SU-DHL-6 (cell line): Measurements from ENCODE around the gene KRT80.

Experiments
- H2AFZ ChIP-seq: fragments of 200-600 bp; sonication (generic); 2 replicates; pipeline ENCODE4 v1.6.1; 2014; ENCODE audit warnings: low read depth, mild to moderate bottlenecking, moderate library complexity, mixed read lengths, antibody characterized with exemption, low read length; ENCODE audit not compliant: severe bottlenecking
- H3F3A ChIP-seq: fragments of 200-600 bp; shearing (Covaris generic); 2 replicates; pipeline ENCODE4 v1.6.0; 2016; ENCODE audit warnings: antibody characterized with exemption, mild to moderate bottlenecking; ENCODE audit not compliant: insufficient read depth
- H3K27ac ChIP-seq: fragments of 200-600 bp; sonication (generic); 2 replicates; pipeline ENCODE4 v1.5.1; 2016; ENCODE audit warnings: low read depth, mild to moderate bottlenecking, low read length, moderate library complexity, mixed read lengths
- H3K27me3 ChIP-seq: fragments of 200-600 bp; sonication (generic), shearing (Covaris generic); 2 replicates; pipeline ENCODE4 v1.6.0; 2014; ENCODE audit warnings: mild to moderate bottlenecking, low read length
- H3K36me3 ChIP-seq: fragments of 200-600 bp; sonication (generic); 2 replicates; pipeline ENCODE4 v1.6.1; 2014; ENCODE audit warnings: mild to moderate bottlenecking, low read length, mixed read lengths
- H3K4me2 ChIP-seq: fragments of 300-600, 200-600 bp; shearing (Covaris generic), sonication (generic); 2 replicates; pipeline ENCODE4 v1.6.0; 2014; ENCODE audit warnings: low read length, low read depth, mild to moderate bottlenecking; ENCODE audit not compliant: poor library complexity, severe bottlenecking
- H3K4me3 ChIP-seq: fragments of 200-600 bp; sonication (generic); 2 replicates; pipeline ENCODE4 v1.5.1; 2014; ENCODE audit warnings: antibody characterized with exemption, low read length, mild to moderate bottlenecking, mixed read lengths; ENCODE audit not compliant: insufficient read depth, poor library complexity, severe bottlenecking
- H3K79me2 ChIP-seq: fragments of 200-600 bp; sonication (generic); 2 replicates; pipeline ENCODE4 v1.6.1; 2014; ENCODE audit warnings: mild to moderate bottlenecking, low read length, moderate library complexity; ENCODE audit not compliant: insufficient read depth
- H3K9ac ChIP-seq: fragments of 200-600 bp; sonication (generic); 2 replicates; pipeline ENCODE4 v1.7.0; 2014; ENCODE audit warnings: mild to moderate bottlenecking, low read length
- H3K9me2 ChIP-seq: fragments of 200-600 bp; sonication (generic); replicated peaks from 2 replicates; pipeline ENCODE4 v1.6.1; 2014; ENCODE audit warnings: low read length; ENCODE audit not compliant: insufficient read depth
- H3K9me3 ChIP-seq: fragments of 200-600 bp; sonication (generic); 2 replicates; pipeline ENCODE4 v1.6.1; 2014; ENCODE audit warnings: low read length, mixed read lengths; ENCODE audit not compliant: insufficient read depth
- H4K20me1 ChIP-seq: fragments of 200-600 bp; sonication (generic); 2 replicates; pipeline ENCODE4 v1.6.1; 2014; ENCODE audit warnings: low read depth, mild to moderate bottlenecking, antibody characterized with exemption, low read length, moderate library complexity, mixed read lengths
- CTCF ChIP-seq: fragments of 200-600 bp; sonication (generic); IDR thresholded peaks from one replicate; pipeline ENCODE4 v1.5.1; 2017; ENCODE audit warnings: antibody characterized with exemption, mild to moderate bottlenecking, low read length, moderate library complexity; ENCODE audit not compliant: insufficient read depth, poor library complexity, severe bottlenecking
- EZH2phosphoT487 ChIP-seq: fragments of 200-600 bp; sonication (generic), shearing (Covaris generic); conservative IDR thresholded peaks from 2 replicates; pipeline ENCODE4 v1.6.1; 2018; ENCODE audit warnings: mild to moderate bottlenecking, antibody characterized with exemption, low read length, moderate library complexity, mixed read lengths

Gene KRT80

GRCh38 chr12:52141875-52142274 is 49.9 kb downstream of the KRT80 start:
- Histone ChIP-seq H4K20me1 (no peaks in the 10 kb centered on the region), H3K79me2 (no peaks in the 10 kb centered on the region), H3K36me3 (no peaks in the 10 kb centered on the region), H3K4me3 (no peak overlapping the region), H3K9me3 (no peaks in the 10 kb centered on the region), H3K9me2 (no peaks in the 10 kb centered on the region), H3K27ac (no peak overlapping the region), H3K27me3 (no peaks in the 10 kb centered on the region), H3K4me2 (no peak overlapping the region), H3F3A (no peaks in the 10 kb centered on the region), H3K9ac (no peak overlapping the region), H2AFZ (no peak overlapping the region)
- TF ChIP-seq EZH2phosphoT487 (no peak), CTCF (no peak)

GRCh38 chr12:52141306-52141705 is 50.5 kb downstream of the KRT80 start:
- Histone ChIP-seq H4K20me1 (no peaks in the 10 kb centered on the region), H2AFZ (no peak overlapping the region), H3K4me3 (no peak overlapping the region), H3K9ac (no peak overlapping the region), H3K79me2 (no peaks in the 10 kb centered on the region), H3K27ac (no peak overlapping the region), H3K27me3 (no peaks in the 10 kb centered on the region), H3K9me3 (no peaks in the 10 kb centered on the region), H3F3A (no peaks in the 10 kb centered on the region), H3K9me2 (no peaks in the 10 kb centered on the region), H3K36me3 (no peaks in the 10 kb centered on the region), H3K4me2 (no peak overlapping the region)
- no peak for TF ChIP-seq EZH2phosphoT487
- no peak for TF ChIP-seq CTCF

- Histone ChIP-seq H3K9me2 (no peaks in the 10 kb centered on the region), H3K4me2 (no peak overlapping the region), H3K27ac (no peak overlapping the region), H3K4me3 (no peak overlapping the region), H2AFZ (no peak overlapping the region), H3K27me3 (no peaks in the 10 kb centered on the region), H3K9ac (no peak overlapping the region), H4K20me1 (no peaks in the 10 kb centered on the region), H3K79me2 (no peaks in the 10 kb centered on the region), H3F3A (no peaks in the 10 kb centered on the region), H3K36me3 (no peaks in the 10 kb centered on the region), H3K9me3 (no peaks in the 10 kb centered on the region)
- TF ChIP-seq EZH2phosphoT487 (no peak), CTCF (peak; percentile 90)
These were observed 52.2 kb downstream of the KRT80 start for GRCh38 chr12:52139579-52140062.
